Measurements from ENCODE around the gene PARVA.

Gene PARVA

GRCh38 chr11:12461516-12461915 is 84.1 kb downstream of the PARVA start:
- no peak for DNase-seq

DNA sequence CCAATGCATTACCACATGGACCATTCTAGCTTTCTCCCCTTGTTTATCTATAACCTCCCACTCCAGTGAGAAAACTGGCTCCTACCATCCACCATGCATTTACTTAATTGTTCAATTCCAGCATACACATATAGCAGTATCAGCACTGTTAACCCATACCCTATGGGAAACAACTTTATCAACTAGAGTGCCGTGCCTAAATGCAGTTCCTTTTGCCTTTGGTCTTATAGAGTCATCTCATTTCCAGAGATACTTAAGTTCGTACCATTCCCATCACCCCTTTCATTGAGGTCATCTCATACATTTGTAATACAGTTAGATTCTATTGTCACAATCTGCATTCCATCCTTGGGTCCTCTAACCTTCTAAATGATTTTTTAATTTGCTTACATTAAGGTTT is 86.9 kb downstream of the PARVA start:
- DNase-seq = no peak

DNA sequence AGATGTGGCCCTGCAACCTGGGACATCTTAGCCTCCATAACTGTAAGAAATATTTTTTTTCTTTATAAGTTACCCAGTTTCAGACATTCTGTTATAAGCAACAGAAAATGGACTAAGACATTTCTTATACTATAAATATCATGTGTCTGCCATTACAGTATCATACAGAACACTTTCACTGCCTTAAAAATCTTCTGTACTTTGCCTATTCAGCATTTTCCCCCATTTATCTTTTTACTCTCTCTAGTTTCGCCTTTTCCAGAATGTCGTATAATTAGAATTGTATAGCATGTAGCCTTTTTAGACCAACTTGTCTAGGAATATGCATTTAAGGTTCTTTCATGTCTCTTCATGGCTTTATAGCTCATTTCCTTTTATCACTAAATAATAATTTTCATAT is 88.0 kb downstream of the PARVA start:
- DNase-seq = no peak

DNA sequence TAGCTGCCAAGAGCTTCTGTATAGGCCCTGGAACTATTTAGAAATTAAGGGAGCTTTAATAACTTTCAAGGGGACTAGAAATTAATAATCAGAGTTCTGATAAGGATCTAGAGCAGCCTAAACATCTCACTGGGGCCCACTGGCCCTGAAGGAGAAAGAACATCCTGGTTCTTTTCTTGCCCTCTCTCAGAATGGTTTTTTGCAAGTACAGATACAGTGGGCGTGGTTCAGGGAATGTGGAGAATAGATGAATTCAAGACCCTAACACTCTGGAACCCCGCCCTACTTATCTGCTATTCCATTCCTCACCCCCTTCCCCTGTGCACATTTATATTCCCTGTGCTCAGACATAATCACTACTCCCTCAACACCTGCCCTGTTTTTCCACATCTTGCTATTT is 90.2 kb downstream of the PARVA start:
- DNase-seq = no peak

- DNase-seq = no peak
Measured at GRCh38 chr11:12469451-12469850, 92.1 kb downstream of the PARVA start.

DNA sequence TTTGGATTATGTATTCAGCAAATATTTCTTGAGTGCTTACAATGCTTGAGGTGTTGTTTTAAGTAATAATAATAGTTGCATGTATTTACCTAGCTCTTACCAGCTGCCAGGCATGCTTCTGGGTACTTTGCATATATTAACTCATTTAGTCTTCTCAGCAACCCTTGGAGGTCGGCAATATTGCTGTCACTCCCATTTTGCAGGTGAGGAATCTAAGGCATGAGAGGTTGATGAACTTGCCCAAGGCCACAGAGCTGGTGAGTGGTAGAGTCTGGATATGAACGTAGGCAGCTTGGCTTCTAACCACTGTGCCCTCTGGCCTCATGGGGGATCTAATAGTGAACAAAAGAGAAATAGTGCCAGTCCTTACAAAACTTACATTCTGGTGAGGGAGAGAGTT is 92.9 kb downstream of the PARVA start:
- no peak for DNase-seq

GRCh38 chr11:12472401-12473005 is 95.1 kb downstream of the PARVA start:
- no peak for DNase-seq

- DNase-seq = no peak
Measured at GRCh38 chr11:12473381-12473780, 96.0 kb downstream of the PARVA start.

DNA sequence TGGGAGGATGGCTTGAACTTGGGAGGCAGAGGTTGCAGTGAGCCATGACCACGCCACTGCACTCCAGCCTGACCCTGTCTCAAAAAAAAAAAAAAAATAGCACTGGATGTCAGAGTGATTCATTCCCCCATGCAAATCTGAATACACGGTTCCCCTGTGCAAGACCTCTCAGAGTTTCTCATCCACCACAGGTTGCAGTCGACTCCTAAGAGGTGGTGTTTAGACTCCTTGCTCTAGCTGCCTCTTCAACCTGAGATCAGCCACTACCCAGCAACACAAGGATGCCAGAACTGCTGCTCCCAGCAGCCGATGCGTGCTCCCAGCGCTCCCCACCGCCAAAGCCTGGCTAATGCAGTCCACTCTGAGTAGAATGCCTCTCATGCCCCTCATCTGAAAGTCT is 97.5 kb downstream of the PARVA start:
- DNase-seq = no peak

DNA sequence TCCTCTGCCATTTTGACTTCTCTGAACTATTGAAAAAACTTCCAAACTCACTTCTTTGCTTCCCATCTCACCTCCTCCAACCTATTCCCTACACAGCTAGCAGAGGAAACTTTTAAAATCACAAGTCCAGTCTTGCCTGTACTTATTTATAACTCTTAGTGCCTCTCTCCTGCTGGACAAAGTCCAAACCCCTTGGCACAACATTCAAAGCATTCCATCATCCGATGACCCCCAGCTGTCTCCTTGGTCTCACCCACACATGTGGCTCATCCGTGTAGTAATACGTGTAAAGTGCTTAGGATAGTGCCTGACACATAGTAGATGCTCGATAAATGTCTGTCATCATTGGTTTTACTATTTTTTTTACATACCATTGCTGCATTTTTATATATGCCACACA is 101.4 kb downstream of the PARVA start:
- no peak for DNase-seq

- DNase-seq = no peak
Measured at GRCh38 chr11:12480401-12480800, 103.0 kb downstream of the PARVA start.

DNA sequence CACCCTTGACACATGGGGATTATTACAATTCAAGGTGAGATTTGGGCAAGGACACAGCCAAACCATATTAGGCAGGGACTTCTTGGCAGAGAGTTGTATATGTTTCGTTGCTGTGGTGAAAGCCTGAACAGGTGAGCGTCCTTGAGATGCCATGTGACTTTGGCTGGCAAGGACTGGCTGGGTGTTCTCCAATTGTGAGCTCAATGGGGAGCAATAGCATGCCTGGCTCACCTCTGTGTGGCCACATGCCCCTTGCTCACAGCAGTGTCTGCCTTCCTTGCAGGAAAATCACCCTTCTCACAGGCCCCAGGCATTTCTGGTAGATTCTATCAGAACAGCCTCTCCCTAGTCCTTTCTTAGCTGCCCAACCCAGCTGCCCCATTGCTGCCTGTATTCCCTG is 105.5 kb downstream of the PARVA start:
- no peak for DNase-seq

GRCh38 chr11:12483604-12484003 is 106.2 kb downstream of the PARVA start:
- DNase-seq = no peak

- no peak for DNase-seq
Measured at GRCh38 chr11:12485328-12485727, 108.0 kb downstream of the PARVA start.

DNA sequence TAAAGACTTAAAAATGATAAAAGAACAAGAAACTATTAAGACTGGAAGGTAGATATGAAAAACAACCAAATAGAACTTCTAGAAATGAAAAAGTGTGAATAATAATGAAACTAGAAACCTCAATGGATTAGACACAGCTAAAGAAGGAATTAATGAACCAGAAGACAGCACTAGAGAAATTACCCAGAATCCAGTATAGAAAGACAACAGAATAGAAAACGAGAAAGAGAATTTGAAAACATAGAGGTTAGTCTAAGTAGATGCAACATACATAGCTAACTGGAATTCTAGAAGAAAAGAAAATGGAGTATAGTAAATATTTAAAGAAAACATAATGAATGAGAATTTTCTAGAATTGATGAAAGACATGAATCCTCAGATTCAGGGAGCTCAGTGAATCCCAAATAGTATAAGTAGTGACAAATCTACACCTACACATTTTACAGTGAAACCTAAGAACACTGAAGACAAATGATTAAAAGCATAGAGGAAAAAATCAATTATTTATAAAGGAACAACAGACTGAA is 111.9 kb downstream of the PARVA start:
- no peak for DNase-seq

GRCh38 chr11:12494699-12495098 is 117.3 kb downstream of the PARVA start:
- no peak for DNase-seq

- DNase-seq = no peak
Measured at GRCh38 chr11:12496181-12497025, 119.0 kb downstream of the PARVA start.

DNA sequence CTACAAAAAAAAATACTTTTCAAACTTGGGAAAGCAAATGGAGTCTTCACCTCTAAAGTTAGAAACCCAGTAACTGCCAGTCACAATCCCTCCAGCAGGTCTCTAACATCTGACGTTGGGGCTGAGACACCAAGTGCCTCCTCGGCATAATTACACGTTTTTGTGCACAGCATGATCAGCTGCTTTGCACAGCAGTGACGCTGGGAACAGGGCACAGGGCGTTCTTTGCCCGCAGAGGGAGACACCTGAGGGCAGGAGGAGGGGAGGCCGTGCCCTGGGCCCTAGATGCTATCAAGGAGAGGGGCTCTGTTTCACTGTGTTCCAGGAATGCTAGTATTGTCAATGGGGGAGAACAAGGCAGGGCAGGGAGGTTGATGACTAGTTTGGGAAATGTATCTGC is 120.1 kb downstream of the PARVA start:
- DNase-seq = no peak

GRCh38 chr11:12499071-12499470 is 121.7 kb downstream of the PARVA start:
- DNase-seq = no peak

DNA sequence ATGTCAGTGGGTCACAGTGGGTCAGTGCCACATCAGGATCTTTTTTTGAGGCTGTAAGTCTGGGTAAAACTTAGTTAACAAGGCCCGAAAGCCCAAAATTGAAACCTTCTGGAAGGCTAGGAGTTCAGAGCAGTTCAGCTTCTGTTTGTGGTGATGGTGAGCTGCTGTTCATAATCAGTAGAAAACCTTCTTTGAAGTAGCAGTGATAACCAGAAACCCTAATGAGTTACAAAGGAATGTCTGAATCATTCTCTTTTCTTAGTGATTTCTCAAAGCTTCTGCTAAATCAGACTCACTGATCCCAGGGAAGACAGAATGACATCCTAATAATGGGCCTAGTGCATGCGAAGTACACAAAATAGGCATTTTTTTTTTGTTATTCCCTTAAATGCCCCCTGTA is 124.7 kb downstream of the PARVA start:
- DNase-seq = no peak

- DNase-seq = no peak
Measured at GRCh38 chr11:12503039-12503484, 125.7 kb downstream of the PARVA start.

DNA sequence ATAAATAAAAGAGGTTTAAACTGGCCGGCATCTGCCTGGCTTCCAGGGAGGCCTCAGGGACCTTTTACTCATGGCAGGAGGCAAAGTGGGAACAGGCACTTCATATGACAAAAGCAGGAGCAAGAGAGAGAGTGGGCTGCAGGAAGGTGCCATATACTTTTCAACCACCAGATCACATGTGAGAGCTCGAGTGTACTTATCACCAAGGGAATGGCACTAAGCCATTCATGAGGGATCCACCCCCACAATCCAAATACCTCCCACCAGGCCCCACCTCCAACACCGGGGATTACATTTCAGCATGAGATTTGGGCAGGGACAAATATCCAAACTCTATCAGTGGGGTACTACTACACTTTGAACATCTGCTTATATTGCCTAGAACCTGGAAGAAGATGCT is 126.5 kb downstream of the PARVA start:
- DNase-seq = no peak

- no peak for DNase-seq
Measured at GRCh38 chr11:12505183-12505582, 127.8 kb downstream of the PARVA start.

GRCh38 chr11:12506404-12506921 is 129.1 kb downstream of the PARVA start:
- DNase-seq = no peak
